ENCODE results near the gene FAS. TPM values are rescaled to one million over a fixed set of nuclear protein-coding genes. Genes with fewer than 3 reads are reported as not detected.

FAS gene
- polyA plus RNA-seq, 1 of the 3 experiments (the other 2 are of a cell fraction) = 31.5 TPM

GRCh38 chr10:88952647-88953111 lies 37.9 kb upstream of the FAS start, which contains the start of gene ACTA2 (continued):
- TF ChIP-seq REST (IDR thresholded peaks at IDR 0.05; ENCODE audit: low read depth, low read length) (no peak), TAF1 (IDR thresholded peaks at IDR 0.05; ENCODE audit: borderline replicate concordance, low read depth, low read length) (no peak), IRF3 (IDR thresholded peaks at IDR 0.05; ENCODE audit: low read depth, low read length) (no peak), RCOR1 (IDR thresholded peaks at IDR 0.05; ENCODE audit: low read length) (0 out of 2 replicates have a peak, but pooled peaks have one; percentile 31), FOSL2 (IDR thresholded peaks at IDR 0.05; ENCODE audit: borderline replicate concordance, low read depth) (peak; percentile 15; the same call in 1 of the 2 replicates), SMC3 (IDR thresholded peaks at IDR 0.05; ENCODE audit: low read depth, low read length) (no peak), MEF2A (IDR thresholded peaks at IDR 0.05; ENCODE audit: borderline replicate concordance, low read depth) (no peak), PBX3 (IDR thresholded peaks at IDR 0.05) (peak; percentile 53), TEAD4 (IDR thresholded peaks at IDR 0.05; ENCODE audit: borderline replicate concordance, insufficient read depth) (0 out of 2 replicates have a peak, but pooled peaks have one; percentile 10), FOXJ3 (CRISPR knock-in tag; IDR thresholded peaks at IDR 0.05) (no peak), EP300 (IDR thresholded peaks at IDR 0.05; ENCODE audit: borderline replicate concordance in 1 of 2, low read depth in 1 of 2, low read length in 1 of 2) (no peak), RXRA (IDR thresholded peaks at IDR 0.05; ENCODE audit: borderline replicate concordance, low read depth) (no peak), POLR2AphosphoS5 (IDR thresholded peaks at IDR 0.05; ENCODE audit: low read depth, low read length) (no peak; the same call in 1 of the 2 replicates), FOXM1 (IDR thresholded peaks at IDR 0.05; ENCODE audit: low read depth) (no peak), MXI1 (IDR thresholded peaks at IDR 0.05; ENCODE audit: low read depth, low read length) (no peak), RAD21 (IDR thresholded peaks at IDR 0.05; ENCODE audit: low read length) (no peak), TCF12 (IDR thresholded peaks at IDR 0.05) (peak; percentile 56), GABPA (IDR thresholded peaks at IDR 0.05; ENCODE audit: low read depth) (no peak), USF1 (IDR thresholded peaks at IDR 0.05; ENCODE audit: borderline replicate concordance, low read depth) (no peak), SIN3A (IDR thresholded peaks at IDR 0.05; ENCODE audit: borderline replicate concordance, low read depth, low read length) (no peak), CTCF (IDR thresholded peaks at IDR 0.05) (no peak), ELF1 (IDR thresholded peaks at IDR 0.05) (no peak), RFX5 (IDR thresholded peaks at IDR 0.05; ENCODE audit: low read length) (no peak), EZH2phosphoT487 (IDR thresholded peaks at IDR 0.05; ENCODE audit: borderline replicate concordance, low read depth) (no peak), NRF1 (IDR thresholded peaks at IDR 0.05; ENCODE audit: low read depth, low read length) (no peak)
